BLaER1 treated with 17β-estradiol and CSF1 and Interleukin-3, amounts not matched to agents 10 nM and 100 nM (cell line): Measurements from ENCODE around the gene TRIM68.

Source experiments
- H3K27ac ChIP-seq, 11 experiments: shearing (Covaris generic); formaldehyde crosslinking; 2 replicates each; pipeline ENCODE4 v1.8.1; 2022
- H3K27me3 ChIP-seq, 11 experiments: shearing (Covaris generic); formaldehyde crosslinking; 2 replicates each; pipeline ENCODE4 v1.8.1; 2022
- H3K36me3 ChIP-seq, 11 experiments: shearing (Covaris generic); formaldehyde crosslinking; 2 replicates each; pipeline ENCODE4 v1.8.1; 2022
- H3K4me1 ChIP-seq, 10 experiments: shearing (Covaris generic); formaldehyde crosslinking; 2 replicates each; pipeline ENCODE4 v1.8.1; 2022
- H3K4me2 ChIP-seq, 11 experiments: shearing (Covaris generic); formaldehyde crosslinking; 2 replicates each; pipeline ENCODE4 v1.8.1; 2022
- H3K4me3 ChIP-seq, 10 experiments: shearing (Covaris generic); formaldehyde crosslinking; 2 replicates each; pipeline ENCODE4 v1.8.1; 2022
- H3K9ac ChIP-seq, 11 experiments: shearing (Covaris generic); formaldehyde crosslinking; 2 replicates each; pipeline ENCODE4 v1.8.1; 2022
- H3K9me3 ChIP-seq, 11 experiments: shearing (Covaris generic); formaldehyde crosslinking; replicated peaks in 1 of 11; 2 replicates each; pipeline ENCODE4 v1.8.1; 2022
- H4K20me1 ChIP-seq, 11 experiments: shearing (Covaris generic); formaldehyde crosslinking; 2 replicates each; pipeline ENCODE4 v1.8.1; 2022
- Cebpa-rat ChIP-seq, 11 experiments: shearing (Covaris generic); IDR thresholded peaks; 2 replicates each; pipeline ENCODE4 v1.8.1; 2022

The TRIM68 gene

DNA sequence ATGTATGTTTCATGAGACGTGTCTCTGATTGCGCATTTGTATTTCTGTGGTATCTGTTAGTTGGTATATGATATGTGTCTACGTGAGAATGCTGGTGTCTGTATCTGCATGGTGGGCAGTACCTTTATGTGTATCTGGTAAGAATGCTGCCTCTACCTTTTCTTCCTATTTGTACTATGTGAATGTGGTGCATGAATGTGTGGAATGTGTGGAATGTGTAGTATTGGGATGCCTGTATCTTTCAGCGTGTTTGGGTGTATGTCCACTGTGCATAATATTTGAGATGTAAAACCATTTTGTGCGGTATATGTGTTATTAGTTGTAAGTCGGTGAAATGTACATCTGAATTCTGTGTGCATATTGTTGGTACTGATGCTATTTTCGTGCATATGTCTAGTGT lies 33.5 kb upstream of the TRIM68 start:
- TF ChIP-seq Cebpa-rat (IDR thresholded peaks at IDR 0.05): no peak
- Histone ChIP-seq H3K36me3 (no peaks in the 10 kb centered on the region), H3K4me3 (no peak overlapping the region), H4K20me1 (no peaks in the 10 kb centered on the region), H3K9me3 (no peaks in the 10 kb centered on the region), H3K4me1 (peaks cover 0 to 5% (median 0%) of the 10 kb centered on the region in 10 experiments; a peak in 3 of 20 replicates), H3K9ac (no peak overlapping the region), H3K4me2 (no peak overlapping the region), H3K27me3 (no peaks in the 10 kb centered on the region), H3K27ac (no peak overlapping the region)

DNA sequence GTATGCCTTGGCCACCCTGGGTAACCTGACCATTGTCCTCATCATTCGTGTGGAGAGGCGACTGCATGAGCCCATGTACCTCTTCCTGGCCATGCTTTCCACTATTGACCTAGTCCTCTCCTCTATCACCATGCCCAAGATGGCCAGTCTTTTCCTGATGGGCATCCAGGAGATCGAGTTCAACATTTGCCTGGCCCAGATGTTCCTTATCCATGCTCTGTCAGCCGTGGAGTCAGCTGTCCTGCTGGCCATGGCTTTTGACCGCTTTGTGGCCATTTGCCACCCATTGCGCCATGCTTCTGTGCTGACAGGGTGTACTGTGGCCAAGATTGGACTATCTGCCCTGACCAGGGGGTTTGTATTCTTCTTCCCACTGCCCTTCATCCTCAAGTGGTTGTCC lies 31.9 kb upstream of the TRIM68 start:
- Histone ChIP-seq H3K27me3 (no peaks in the 10 kb centered on the region), H3K9me3 (no peaks in the 10 kb centered on the region), H3K4me1 (peaks cover 0 to 5% (median 0%) of the 10 kb centered on the region in 10 experiments; a peak in 3 of 20 replicates), H4K20me1 (no peaks in the 10 kb centered on the region), H3K36me3 (no peaks in the 10 kb centered on the region), H3K4me2 (no peak overlapping the region), H3K4me3 (no peak overlapping the region), H3K27ac (no peak overlapping the region), H3K9ac (no peak overlapping the region)
- TF ChIP-seq Cebpa-rat (IDR thresholded peaks at IDR 0.05): no peak

DNA sequence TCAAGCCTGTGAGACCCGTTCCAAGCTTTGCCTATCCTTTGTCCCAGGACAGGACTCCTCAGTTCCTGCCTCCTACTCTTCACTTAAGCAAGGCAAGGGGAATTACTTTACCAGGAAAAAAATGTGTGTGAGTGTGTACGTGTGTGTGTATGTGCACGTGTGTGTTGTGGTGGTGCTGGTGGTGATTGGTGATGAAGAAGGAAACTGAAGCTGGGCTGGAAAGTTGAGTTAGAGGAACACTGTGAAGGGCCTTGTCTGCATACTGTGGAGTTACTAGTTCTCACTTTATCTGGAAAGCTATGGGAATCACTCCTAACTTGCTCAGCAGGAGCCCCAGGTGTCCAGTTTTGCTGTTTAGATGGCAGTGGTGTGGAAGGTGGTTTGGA lies 29.6 kb upstream of the TRIM68 start:
- Histone ChIP-seq H3K27ac (no peak overlapping the region), H4K20me1 (no peaks in the 10 kb centered on the region), H3K36me3 (no peaks in the 10 kb centered on the region), H3K9ac (no peak overlapping the region; a peak in 1 of 22 replicates), H3K27me3 (no peaks in the 10 kb centered on the region), H3K9me3 (no peaks in the 10 kb centered on the region), H3K4me1 (peaks cover 0 to 3% (median 0%) of the 10 kb centered on the region in 10 experiments; a peak in 3 of 20 replicates), H3K4me2 (no peak overlapping the region), H3K4me3 (no peak overlapping the region)
- TF ChIP-seq Cebpa-rat (IDR thresholded peaks at IDR 0.05): no peak

DNA sequence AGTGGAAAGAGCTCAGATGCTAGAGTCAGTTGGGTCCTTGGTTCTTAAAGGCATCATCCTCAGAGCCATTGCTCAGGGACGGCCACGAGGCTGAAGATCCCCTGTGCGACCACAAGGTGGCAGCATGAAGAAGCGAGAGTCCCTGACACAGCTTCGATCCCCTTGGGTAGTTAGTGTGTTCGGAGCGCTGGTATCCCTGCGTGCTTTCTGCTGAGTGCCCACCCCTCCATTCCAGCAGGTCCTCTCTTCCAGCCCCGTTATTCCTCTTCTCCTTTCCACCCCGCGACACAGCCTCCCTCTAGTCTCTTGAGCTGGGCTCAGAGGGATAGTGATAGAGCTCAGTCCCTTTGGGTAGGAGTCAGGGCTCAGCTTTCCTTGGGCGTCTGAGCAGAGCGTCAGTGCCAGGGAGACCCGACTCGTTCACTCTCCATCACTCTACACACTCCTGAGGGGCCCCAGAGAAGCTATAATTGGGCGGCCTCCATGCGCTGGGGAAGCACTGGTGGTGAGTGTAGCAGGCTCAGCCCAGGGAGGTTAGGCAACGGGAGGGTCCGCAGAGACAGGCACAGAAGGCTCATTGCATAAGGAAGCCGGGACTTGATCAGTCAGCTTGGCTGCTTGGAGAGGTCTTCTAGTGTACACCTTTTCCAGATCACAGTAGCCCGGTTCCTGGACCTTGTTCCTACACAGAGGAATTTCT lies 29.1 kb upstream of the TRIM68 start, which contains the start of gene OR51D1:
Gene OR51D1, plus strand, starts transcription at position 516 of the 700 bp plus-strand sequence. CDS start 2,314 bp downstream, outside the sequence.
- no peaks in the 10 kb centered on the region for H3K27me3 ChIP-seq
- no peaks in the 10 kb centered on the region; a peak in 1 of 20 replicates for H3K4me1 ChIP-seq
- no peak for TF ChIP-seq Cebpa-rat (IDR thresholded peaks at IDR 0.05)
- H3K9ac ChIP-seq: no peak within 1 kb of the TSS; a peak in 1 of 22 replicates
- peak within 1 kb of the TSS in 9 of 11 experiments; percentile 16 to 73 (median 34); a peak in 8 of 22 replicates for H3K4me2 ChIP-seq
- H3K9me3 ChIP-seq: no peaks in the 10 kb centered on the region
- H4K20me1 ChIP-seq: no peaks in the 10 kb centered on the region
- H3K27ac ChIP-seq: no peak within 1 kb of the TSS
- no peak within 1 kb of the TSS for H3K4me3 ChIP-seq
- H3K36me3 ChIP-seq: no peaks in the 10 kb centered on the region

DNA sequence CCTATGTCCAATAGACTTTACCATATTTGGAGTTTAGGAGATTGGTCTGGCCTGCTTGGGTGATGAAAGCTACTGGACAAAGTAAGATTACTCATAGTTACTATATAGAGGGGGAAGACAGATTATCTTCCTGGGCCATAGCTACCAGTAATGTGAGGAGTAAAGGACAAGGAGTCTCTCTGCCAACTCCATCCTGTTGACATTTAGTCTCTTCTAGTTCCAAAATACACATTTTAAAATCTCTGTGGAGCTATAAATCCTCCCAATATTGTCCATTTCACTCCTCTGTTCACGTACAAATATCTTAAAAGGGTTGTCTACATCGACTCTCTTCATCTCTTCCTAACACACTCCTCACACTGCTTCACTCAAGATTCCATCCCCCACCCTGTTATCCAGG lies 28.1 kb upstream of the TRIM68 start:
- Histone ChIP-seq H3K9me3 (no peaks in the 10 kb centered on the region), H3K4me2 (no peak overlapping the region), H3K4me1 (no peaks in the 10 kb centered on the region; a peak in 1 of 20 replicates), H3K27me3 (no peaks in the 10 kb centered on the region), H3K4me3 (no peak overlapping the region), H3K36me3 (no peaks in the 10 kb centered on the region), H3K9ac (no peak overlapping the region), H4K20me1 (no peaks in the 10 kb centered on the region), H3K27ac (no peak overlapping the region)
- TF ChIP-seq Cebpa-rat (IDR thresholded peaks at IDR 0.05): no peak

DNA sequence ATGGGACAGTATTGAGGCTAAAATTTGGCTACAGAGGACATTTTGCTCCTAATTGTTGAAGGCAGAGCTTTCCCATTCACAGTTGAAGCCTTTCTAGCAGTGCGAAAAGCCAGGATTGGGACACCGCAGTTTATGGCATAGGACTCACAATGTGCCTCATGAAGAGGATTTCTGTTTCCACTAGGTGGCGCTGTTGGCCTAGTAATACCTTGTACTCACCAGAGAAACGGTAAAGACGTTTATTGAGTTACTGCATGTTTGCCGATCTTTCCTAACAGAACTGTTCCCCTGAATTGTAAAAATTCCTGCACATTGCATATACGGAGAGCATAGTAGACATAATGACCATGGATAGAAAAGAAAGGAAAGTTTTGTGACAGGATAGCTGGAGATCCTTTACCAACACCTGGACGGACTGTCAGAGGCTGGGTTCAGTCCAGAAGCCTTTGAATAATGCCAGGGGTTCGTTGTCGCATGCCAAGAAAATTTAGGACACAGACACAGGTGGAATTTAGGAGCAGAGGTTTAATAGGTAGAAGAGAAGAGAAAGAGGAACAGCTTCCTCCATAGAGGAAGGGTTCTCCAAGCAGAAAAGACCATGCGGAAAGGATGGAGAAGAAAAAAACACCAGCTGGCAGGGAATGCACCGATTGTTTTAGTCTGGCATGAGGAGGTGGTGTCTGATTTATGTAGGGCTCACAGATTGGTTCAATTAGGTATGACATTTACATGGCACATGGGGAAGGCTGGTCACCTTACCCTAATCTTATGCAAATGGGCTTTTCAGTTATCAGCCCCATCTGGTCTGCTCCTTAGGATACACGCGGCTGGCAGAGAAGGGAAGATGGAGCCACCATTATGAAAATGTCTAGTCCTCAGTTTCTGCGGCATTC lies 18.4 kb upstream of the TRIM68 start:
- Histone ChIP-seq H3K9me3 (peaks cover 0 to 10% (median 0%) of the 10 kb centered on the region in 11 experiments; a peak in 5 of 22 replicates), H3K36me3 (no peaks in the 10 kb centered on the region), H3K9ac (no peak overlapping the region), H3K4me3 (no peak overlapping the region), H4K20me1 (no peaks in the 10 kb centered on the region), H3K27me3 (no peaks in the 10 kb centered on the region), H3K4me1 (no peaks in the 10 kb centered on the region), H3K4me2 (no peak overlapping the region), H3K27ac (no peak overlapping the region)
- no peak for TF ChIP-seq Cebpa-rat (IDR thresholded peaks at IDR 0.05)

DNA sequence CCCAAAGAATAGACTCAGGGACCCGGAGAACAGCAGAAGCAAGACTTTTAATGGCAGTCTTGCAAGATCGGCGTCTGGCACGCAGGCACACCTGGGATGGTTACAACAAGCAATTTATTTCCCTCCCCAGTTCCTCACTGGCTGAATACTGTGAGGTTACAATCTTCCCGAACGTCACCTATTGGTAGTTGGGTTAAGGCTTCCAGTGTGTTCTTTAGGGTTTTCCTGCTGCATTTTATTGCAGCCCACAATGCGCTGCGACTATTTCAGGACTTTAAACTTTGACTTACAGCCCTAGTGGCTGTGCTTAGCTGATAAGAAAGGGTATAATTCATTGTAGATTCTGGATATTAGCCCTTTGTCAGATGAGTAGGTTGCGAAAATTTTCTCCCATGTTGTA lies 11.5 kb upstream of the TRIM68 start:
- no peaks in the 10 kb centered on the region for H3K9me3 ChIP-seq
- H3K9ac ChIP-seq: no peak overlapping the region
- H3K27ac ChIP-seq: no peak overlapping the region
- H3K27me3 ChIP-seq: no peaks in the 10 kb centered on the region
- H3K4me2 ChIP-seq: no peak overlapping the region
- H3K36me3 ChIP-seq: no peaks in the 10 kb centered on the region
- no peaks in the 10 kb centered on the region for H3K4me1 ChIP-seq
- H3K4me3 ChIP-seq: no peak overlapping the region
- TF ChIP-seq Cebpa-rat (IDR thresholded peaks at IDR 0.05): no peak
- no peaks in the 10 kb centered on the region for H4K20me1 ChIP-seq

DNA sequence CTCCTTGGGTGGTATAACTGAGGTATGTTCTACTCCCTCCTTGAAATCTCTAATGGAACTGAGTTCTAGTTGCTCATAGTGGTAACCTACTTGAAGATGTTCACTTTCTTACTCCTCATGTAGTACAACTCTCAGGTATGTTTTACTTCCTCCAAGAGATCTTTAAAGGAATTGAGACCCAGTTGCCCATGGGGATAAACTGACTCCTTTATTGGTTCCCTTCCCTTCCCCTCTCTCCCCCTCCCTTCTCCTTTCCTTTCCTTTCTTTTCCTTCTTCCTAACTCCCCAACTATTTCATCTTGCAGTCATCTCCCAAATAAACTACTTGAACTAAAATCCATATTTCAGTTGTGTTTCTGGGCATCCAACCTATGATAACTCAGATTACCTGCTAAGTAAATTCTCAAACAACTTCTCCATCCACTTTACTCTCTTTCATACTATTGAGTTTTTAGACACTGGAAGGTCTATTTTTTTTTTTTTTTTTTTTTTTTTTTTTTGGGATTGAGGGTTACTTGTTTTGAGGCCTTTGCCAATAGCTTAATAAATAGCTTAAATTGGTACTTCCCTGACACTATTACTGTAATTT lies 7.9 kb upstream of the TRIM68 start:
- no peaks in the 10 kb centered on the region for H3K9me3 ChIP-seq
- no peaks in the 10 kb centered on the region for H3K36me3 ChIP-seq
- H3K9ac ChIP-seq: no peak overlapping the region
- H3K27me3 ChIP-seq: no peaks in the 10 kb centered on the region
- H3K27ac ChIP-seq: no peak overlapping the region
- H3K4me1 ChIP-seq: no peaks in the 10 kb centered on the region
- no peak overlapping the region for H3K4me2 ChIP-seq
- no peak for TF ChIP-seq Cebpa-rat (IDR thresholded peaks at IDR 0.05)
- H3K4me3 ChIP-seq: no peak overlapping the region
- H4K20me1 ChIP-seq: no peaks in the 10 kb centered on the region

DNA sequence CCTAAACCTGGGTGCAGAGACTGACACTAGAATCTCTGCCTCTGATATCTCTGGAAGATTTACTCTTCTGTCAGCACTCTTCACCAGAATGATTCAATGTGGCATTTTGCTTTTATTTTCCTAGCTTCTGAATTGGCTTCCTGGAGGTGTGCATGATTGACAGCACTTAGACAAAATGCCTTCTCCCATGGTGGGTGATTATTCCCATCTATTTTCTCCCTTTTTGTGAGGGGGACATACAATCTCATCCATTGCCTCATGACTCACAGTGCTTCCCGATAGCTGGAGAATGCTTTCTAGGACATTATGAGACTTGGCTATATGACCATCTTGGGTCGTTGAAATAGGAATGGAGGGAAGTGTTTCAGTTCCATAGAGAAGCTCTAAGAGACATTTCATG lies 4.0 kb upstream of the TRIM68 start:
- Histone ChIP-seq H3K27me3 (no peaks in the 10 kb centered on the region), H3K9me3 (peaks cover 0 to 5% (median 0%) of the 10 kb centered on the region in 11 experiments; a peak in 2 of 22 replicates), H3K4me3 (no peak overlapping the region), H3K27ac (no peak overlapping the region), H3K4me2 (no peak overlapping the region), H3K9ac (no peak overlapping the region), H3K36me3 (no peaks in the 10 kb centered on the region), H4K20me1 (no peaks in the 10 kb centered on the region), H3K4me1 (peaks cover 12 to 20% (median 15%) of the 10 kb centered on the region in 10 experiments)
- no peak for TF ChIP-seq Cebpa-rat (IDR thresholded peaks at IDR 0.05)
